GM19397 (cell line): ENCODE measurements around the gene TRIP11.

Source experiments
- ATAC-seq: cut with Tn5 transposase; IDR thresholded peaks from one replicate; pipeline ENCODE4 v1.9.1; 2021; ENCODE audit warnings: mild to moderate bottlenecking, moderate library complexity; ENCODE audit not compliant: unreplicated experiment

The TRIP11 gene

DNA sequence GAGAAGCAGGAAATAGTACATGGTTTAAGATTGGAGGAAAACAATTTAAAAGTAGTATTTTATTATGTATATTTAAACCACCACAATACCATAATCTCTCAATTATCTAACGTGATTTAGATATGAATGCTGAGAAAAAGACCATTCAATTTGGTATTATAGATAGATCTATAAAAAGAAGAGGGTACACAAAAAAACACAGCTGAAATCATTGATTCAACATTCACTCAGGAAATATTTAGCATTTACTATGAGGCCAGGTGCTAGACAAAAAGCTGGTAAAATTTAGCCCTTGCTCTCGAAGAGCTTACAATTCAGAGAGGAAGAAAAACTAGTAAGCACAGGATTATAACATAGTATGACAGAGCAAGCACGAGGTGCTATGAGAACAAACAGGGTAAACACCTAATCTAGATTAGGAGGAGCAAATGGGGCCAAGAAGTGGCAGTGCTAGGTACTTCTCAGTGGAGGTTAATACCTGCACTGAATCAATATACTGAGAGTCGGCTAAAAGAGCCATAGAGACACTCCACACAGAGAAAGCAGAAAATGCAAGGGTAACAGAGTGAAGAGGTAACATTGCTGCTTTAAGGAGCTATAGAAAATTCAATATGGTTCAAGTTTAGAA, 27.6 kb downstream of the TRIP11 start:
- no peak for ATAC-seq

DNA sequence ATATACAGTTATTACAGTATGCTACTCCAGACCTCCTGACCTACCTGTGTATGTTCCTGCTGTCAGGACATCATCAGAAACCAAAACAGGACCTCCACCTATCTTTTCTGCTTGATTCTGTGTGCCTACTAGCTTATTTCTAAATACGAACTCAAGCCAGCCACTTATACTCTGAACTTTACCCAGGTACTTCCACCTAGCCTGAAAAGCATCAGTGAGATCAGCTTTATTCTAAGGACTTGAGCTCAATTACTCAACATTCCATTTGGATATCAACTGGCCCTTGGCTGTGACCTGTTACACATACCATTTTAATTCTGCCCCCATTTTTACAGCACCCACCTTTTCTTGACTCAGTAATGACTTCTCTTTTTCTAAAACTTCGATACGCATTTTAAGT, 29.2 kb downstream of the TRIP11 start:
- ATAC-seq, result no peak

- no peak for ATAC-seq
Observed at GRCh38 chr14:92009604-92010003, 30.3 kb downstream of the TRIP11 start.

- ATAC-seq, result no peak
Observed at GRCh38 chr14:92005019-92005418, 34.8 kb downstream of the TRIP11 start.

- no peak for ATAC-seq
Observed at GRCh38 chr14:92004062-92004461, 35.8 kb downstream of the TRIP11 start.

DNA sequence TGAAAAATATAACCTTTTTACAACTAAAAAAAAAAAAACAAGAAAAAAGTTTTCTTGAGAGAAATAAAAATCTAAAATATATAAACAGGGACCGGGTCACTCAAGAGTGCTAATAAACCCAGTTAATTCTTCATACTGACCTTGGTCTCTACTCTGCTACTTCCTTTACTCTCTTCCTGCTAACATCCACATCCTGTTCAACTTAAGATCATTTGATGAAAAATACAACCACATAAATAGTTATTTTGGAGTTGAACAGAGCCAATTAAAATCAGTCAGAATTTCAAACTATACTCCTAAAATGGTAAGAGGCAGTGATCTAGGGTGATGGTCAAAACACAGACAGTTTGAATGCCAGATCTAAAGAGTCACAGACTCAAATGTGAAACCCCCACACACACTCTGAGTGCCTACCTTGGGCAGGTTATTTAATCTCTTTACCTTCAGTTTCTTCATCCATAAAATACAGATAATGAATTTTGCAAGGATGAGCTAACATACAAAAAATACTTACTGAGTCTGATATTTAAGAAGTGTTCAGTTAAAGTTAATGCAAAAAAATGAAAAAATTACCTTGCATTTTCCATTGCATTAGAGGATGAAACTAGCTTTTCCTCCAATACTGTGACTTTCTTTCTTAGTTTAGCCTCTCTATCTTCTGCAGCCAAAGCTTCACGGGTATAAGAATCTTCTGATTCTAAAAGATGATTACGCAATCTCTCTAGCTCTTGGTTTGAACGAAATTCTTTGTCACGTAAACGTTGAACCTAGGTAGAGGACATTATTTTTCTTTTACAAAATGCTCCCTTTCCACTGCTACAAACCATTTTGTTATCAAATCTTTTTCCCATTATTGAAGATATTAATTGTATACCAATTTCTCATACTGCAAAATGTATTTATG, 40.9 kb downstream of the TRIP11 start:
- ATAC-seq, result no peak

DNA sequence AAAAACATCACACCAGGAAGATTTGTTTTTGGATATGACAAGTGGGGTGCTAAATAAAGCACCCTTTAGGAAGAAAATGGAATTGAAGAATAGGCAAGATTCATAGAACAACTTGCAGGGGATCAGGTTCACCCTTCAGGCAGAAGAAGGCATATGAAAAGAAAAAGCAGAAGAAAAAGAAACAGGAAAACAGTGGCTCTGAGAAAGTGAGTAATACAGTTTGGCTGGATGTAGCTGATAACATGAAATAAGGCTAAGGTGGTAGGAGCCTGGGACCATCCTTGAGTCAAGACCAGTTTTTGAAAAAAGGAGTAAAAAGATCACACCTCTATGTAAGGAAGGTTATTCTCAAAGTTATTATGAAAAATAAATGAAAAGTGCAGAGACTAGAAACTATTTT, 42.4 kb downstream of the TRIP11 start:
- no peak for ATAC-seq

GRCh38 chr14:91996948-91997371, 42.9 kb downstream of the TRIP11 start:
- ATAC-seq, result no peak

- ATAC-seq, result no peak
Observed at GRCh38 chr14:91987192-91987591, 52.7 kb downstream of the TRIP11 start.

DNA sequence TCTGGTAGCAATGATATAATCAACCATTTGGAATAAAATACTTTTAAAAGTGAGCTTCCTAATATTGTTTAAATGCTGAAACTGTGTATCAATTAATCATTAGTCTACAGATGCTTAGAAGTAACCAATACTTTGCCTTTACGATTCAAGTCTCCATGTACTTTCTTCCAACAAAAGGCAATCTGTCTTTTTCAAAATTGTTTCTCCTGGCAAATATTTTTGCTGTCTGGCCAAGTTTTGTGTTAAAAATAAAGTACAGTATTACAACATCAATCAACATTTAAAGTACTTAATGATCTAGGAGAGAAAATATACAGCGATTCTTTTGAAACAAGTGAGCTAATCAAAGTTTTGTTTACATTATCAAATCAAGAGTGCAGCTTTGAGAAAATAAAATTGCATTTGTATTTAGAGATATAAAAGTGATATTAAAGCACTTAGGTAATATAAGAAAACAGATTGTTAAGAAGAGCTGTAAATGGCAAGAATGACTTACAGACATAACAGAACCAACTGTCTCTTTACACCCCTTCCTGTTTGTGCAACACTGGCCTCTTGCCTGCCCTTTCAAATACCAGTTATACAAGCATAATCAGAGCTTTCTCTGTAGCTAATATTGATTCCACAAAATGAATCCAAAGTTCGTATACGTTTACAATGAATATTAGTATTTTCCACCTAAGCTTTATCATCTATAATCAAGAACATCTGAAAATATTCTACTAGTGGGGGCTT, 54.2 kb downstream of the TRIP11 start:
- ATAC-seq, result no peak

DNA sequence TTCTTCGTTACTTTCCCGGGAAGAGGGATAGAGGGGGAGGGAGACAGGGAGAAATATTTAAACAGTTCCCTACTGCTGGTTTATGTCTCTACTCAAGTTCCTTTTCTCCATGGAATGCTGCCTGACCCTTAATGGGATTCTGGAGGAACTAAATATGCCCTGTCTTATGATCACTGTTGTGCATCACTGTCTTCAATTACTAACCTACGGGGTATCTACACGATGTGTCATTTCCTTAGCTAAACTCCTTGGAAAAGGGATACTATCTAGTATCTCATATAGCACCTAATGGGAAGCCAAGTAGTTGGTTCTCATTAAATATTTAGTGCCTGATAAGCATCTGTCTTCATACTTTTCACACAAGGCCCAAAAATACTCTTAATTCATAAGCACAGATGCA, 54.9 kb downstream of the TRIP11 start:
- no peak for ATAC-seq

- no peak for ATAC-seq
Observed at GRCh38 chr14:91983588-91983987, 56.3 kb downstream of the TRIP11 start.

GRCh38 chr14:91980157-91980556, 59.7 kb downstream of the TRIP11 start:
- no peak for ATAC-seq

DNA sequence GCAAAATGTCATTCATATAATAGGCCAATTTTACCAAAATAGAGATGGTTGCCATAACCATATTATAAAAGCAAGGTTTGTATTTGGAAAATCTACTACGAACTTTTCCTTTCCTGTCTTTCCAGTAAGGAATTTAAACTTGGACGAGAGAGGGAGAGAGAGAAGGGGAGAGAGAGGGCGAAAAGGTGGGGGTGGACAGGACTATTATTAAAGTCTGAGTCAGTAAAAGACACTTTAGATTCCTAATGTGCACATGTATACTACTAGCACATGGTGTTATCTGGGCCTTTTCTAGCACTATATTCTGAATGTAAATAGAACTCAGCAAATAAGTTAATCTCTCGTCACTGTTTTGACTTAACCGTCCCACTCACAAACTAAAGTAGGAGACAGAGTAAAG, 62.0 kb downstream of the TRIP11 start:
- ATAC-seq, result no peak

DNA sequence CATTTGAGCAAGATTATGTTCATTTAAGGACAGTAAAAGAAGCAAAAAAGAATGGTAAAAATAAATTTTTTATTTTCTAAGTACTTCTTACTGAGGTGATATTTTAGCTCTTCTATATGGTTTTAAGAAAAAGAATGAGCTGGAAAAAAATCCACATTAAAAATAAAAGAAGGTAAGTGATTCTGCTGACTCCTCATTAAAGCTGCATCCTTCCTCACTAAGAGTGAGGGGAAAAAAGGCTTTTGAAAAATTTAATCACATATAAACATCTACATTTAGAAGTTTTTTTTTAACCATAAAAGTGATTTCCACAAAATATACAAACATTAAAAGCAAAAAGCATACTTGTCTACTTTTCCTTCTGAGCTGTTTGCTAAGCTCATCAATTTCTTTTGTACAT, 64.1 kb downstream of the TRIP11 start:
- no peak for ATAC-seq

DNA sequence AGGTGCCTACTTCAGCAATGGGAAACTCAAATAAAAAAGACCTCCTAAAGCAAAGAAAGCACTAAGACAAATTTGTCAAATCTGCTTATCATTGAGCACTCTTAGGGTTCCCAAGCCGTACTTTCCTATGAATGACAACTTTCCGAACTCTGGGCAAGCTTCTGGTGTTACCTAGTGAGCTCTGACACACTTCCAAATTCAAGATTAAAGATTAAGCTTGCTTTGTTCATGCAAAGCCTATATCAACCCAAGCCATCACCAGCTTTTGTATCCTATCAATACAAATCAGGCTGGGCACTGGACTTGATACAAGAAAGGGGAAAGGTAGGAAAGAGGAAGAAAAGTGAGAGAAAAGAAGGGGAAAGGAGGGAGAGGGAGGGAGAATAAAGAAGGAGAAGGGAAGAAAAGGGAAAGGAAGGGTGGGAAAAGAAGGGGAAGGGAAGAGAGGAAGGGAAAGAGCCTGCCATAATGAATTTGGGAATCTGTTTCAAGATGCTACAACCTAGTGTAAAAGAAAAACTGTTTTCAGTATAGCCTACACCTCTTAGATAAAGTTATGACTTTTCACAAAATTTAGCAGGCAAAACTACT, 68.6 kb downstream of the TRIP11 start:
- ATAC-seq, result no peak

DNA sequence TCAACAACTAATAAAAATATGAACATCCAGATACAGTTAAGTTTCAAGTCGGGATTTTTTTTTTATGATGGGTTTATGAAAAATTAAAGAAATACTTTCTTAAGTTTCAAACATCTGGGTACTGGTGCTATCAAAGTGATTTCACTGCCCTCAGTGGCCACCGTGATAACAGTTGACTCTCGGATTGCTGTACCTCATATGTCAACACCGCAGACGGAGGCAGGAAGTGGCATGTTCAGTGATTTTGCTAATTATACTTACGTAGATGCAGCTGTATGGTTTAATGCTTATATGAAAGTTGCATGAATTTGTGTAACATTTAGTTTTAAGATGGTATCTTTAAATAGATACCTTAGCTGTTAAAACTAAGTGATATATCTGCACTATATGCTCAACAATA, 71.6 kb downstream of the TRIP11 start:
- no peak for ATAC-seq

DNA sequence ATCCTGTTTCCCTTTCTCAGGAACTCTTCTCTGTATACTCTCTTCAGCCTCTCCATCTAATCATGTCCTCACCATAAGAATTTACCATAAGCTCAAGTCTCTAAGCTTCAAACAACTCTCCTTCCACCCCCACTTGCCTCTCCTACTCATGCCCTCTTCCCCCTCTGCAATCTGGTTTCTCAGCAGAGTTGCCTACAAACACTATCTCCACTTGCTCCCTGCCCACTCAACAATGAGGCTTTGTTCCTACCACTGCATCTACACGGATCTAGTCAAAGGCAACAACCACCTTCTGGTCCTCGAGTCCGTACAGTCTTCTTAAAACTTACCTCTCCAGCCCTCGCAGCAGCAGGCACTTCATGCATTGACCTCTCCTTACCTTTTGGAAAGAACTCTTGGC, 75.1 kb downstream of the TRIP11 start:
- no peak for ATAC-seq

DNA sequence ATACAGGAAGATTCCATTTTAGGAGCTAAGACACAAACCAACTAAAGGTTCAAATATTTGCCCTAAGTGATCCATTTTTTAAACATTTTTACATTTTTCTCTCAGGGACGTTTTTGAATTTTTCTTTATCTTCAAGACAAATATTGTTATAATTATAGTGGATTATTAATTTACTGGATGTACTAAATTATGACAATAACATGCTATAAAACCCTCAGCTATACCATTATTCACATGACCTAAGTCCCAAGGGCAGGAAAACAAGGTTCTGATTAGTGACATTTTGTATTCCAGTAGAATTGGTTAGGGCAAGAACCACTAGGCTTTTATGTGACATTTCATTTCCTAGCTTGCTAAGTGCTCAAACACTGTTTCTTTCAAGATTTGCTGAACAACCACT, 75.8 kb downstream of the TRIP11 start:
- no peak for ATAC-seq

DNA sequence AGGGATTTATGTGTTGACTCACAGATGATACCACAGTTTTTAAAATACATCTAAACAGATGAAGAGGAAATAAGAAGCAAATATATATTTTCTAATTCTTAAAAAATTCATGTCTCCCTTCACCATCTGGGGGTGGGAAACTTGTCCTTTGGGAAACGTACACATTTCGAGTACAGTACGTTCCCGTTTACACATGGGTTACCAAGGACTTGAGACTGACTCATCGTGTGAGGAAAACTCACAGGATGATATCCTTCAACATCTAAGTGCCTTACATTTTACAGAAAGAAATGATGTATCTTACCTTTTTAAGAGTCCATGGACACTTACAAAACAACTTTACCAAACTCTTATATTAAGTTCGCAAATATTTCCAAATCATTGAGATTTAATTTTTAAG, 76.4 kb downstream of the TRIP11 start:
- ATAC-seq, result no peak
